Loucy (cell line): ENCODE results near the gene NPFF.
A peak's percentile ranks its signal among the peaks of the same experiment; 100 is the strongest.

Experiments
- H2AFZ ChIP-seq: fragments of 200-600 bp; sonication (generic); 2 replicates; pipeline ENCODE4 v1.6.0; 2016; ENCODE audit warnings: antibody characterized with exemption, mild to moderate bottlenecking, low read length, moderate library complexity
- H3F3A ChIP-seq: fragments of 200-600 bp; 2 replicates; pipeline ENCODE4 v1.6.0; 2016; ENCODE audit warnings: antibody characterized with exemption, low read depth, mild to moderate bottlenecking
- H3K27me3 ChIP-seq: fragments of 200-600 bp; sonication (generic); 2 replicates; pipeline ENCODE4 v1.6.1; 2014; ENCODE audit warnings: low read length, mild to moderate bottlenecking; ENCODE audit not compliant: insufficient read depth, poor library complexity, severe bottlenecking
- H3K36me3 ChIP-seq: fragments of 200-600 bp; sonication (generic); 2 replicates; pipeline ENCODE4 v1.6.1; 2016; ENCODE audit warnings: low read length; ENCODE audit not compliant: insufficient read depth
- H3K4me1 ChIP-seq: fragments of 200-600 bp; sonication (generic); 2 replicates; pipeline ENCODE4 v1.5.1; 2014; ENCODE audit warnings: low read length, mild to moderate bottlenecking; ENCODE audit not compliant: insufficient read depth, poor library complexity, severe bottlenecking
- H3K4me2 ChIP-seq: fragments of 200-600 bp; sonication (generic); 2 replicates; pipeline ENCODE4 v1.6.0; 2014; ENCODE audit warnings: antibody characterized with exemption, low read length, low read depth, mild to moderate bottlenecking; ENCODE audit not compliant: poor library complexity, severe bottlenecking
- H3K4me3 ChIP-seq: fragments of 200-600 bp; sonication (generic); 2 replicates; pipeline ENCODE4 v1.5.1; 2014; ENCODE audit warnings: low read length, mild to moderate bottlenecking, mixed read lengths; ENCODE audit not compliant: poor library complexity, severe bottlenecking
- H3K79me2 ChIP-seq: fragments of 200-600 bp; sonication (generic); 2 replicates; pipeline ENCODE4 v1.6.1; 2014; ENCODE audit warnings: low read length; ENCODE audit not compliant: insufficient read depth
- H3K9ac ChIP-seq: fragments of 200-600 bp; sonication (generic); 2 replicates; pipeline ENCODE4 v1.6.0; 2014; ENCODE audit warnings: mild to moderate bottlenecking, low read depth, low read length, moderate library complexity; ENCODE audit not compliant: poor library complexity, severe bottlenecking
- H3K9me2 ChIP-seq: fragments of 200-600 bp; sonication (generic); replicated peaks from 2 replicates; pipeline ENCODE4 v1.6.1; 2016; ENCODE audit warnings: low read depth, low read length, mixed read lengths
- H3K9me3 ChIP-seq: fragments of 200-600 bp; sonication (generic); 2 replicates; pipeline ENCODE4 v1.6.1; 2014; ENCODE audit warnings: mild to moderate bottlenecking, antibody characterized with exemption, low read length, low read depth; ENCODE audit not compliant: insufficient read depth
- H4K20me1 ChIP-seq: fragments of 200-600 bp; sonication (generic); 2 replicates; pipeline ENCODE4 v1.6.0; 2014; ENCODE audit warnings: antibody characterized with exemption, low read length, mild to moderate bottlenecking; ENCODE audit not compliant: insufficient read depth, poor library complexity, severe bottlenecking
- CTCF ChIP-seq: fragments of 200-600 bp; sonication (generic); conservative IDR thresholded peaks from 2 replicates; pipeline ENCODE4 v1.5.1; 2014; ENCODE audit warnings: mild to moderate bottlenecking, antibody characterized with exemption, low read length
- EZH2phosphoT487 ChIP-seq: fragments of 200-600 bp; IDR thresholded peaks from 2 replicates; pipeline ENCODE4 v1.6.1; 2018; ENCODE audit warnings: antibody characterized with exemption, mild to moderate bottlenecking, moderate library complexity, borderline replicate concordance

NPFF gene

DNA sequence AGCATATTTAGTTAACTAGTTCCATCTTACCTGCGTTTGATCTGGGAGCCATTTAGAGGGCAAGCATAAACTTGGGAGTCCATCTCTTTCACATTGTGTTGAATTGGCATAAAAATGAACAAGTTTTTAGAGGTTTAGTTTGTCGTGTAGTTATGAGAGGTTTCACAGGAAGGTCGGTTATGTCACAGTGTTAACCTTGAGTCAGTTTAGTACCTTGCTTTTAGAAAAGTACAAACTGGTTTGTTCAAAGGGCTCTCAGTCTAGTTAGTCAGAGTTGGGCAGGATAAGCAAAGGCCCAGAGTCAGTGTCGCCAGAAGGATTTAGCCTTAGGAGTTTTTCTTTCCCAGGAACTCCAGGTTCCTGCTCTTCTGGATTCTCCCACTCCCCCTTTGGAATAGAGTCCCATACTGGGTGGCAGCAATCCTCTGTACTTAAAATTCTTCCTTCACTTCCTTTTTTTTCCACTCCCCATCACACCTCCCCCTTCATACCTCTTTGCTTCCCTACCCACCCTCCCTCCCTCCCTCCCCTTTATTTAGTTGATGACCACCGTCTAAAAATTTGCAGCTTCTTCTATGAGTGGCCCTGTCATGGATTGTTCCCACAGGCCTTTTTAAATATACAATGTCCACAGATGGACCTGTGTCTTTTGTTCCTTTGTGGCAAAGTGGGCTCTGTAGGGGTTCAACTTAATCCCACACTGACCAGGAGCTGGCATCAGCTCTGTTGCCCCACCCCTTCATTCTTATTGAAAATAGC is 43.3 kb downstream of the NPFF start:
- H3K9me2 ChIP-seq = no peaks in the 10 kb centered on the region
- no peaks in the 10 kb centered on the region for H3K27me3 ChIP-seq
- H4K20me1 ChIP-seq = peaks cover 98% of the 10 kb centered on the region
- H3K4me1 ChIP-seq = peaks cover 47% of the 10 kb centered on the region
- no peak overlapping the region for H2AFZ ChIP-seq
- TF ChIP-seq EZH2phosphoT487 (no peak), CTCF (no peak)
- H3K4me2 ChIP-seq = peak overlapping the region; percentile 67
- no peak overlapping the region for H3K9ac ChIP-seq
- H3K9me3 ChIP-seq = no peaks in the 10 kb centered on the region
- H3K36me3 ChIP-seq = peaks cover 100% of the 10 kb centered on the region
- no peak overlapping the region for H3K4me3 ChIP-seq
- peaks cover 3% of the 10 kb centered on the region for H3F3A ChIP-seq
- peaks cover 99% of the 10 kb centered on the region for H3K79me2 ChIP-seq

DNA sequence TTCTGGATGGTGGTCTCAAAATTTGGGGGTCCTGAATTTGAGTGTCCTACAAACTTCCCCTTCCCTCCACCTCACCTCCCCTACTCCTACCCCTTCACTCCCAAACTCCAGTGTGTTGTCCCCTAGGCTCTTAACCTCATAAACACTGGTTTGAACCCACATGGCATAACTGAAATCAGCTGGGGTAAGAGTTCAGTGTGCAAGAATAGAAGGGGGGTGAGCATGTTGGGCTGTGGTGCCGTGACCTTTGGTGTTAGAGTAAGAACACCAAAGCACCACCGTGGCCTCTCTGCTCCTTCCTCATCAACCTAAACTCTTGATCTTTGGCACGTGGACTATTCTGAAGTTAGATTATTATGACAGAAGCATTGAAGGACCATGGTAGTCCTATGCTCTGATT is 44.3 kb downstream of the NPFF start:
- no peaks in the 10 kb centered on the region for H3K27me3 ChIP-seq
- H3K9ac ChIP-seq = peak overlapping the region; percentile 18
- H3K4me3 ChIP-seq = no peak overlapping the region
- H3K4me2 ChIP-seq = peak overlapping the region; percentile 67
- H3K36me3 ChIP-seq = peaks cover 100% of the 10 kb centered on the region
- TF ChIP-seq CTCF (no peak), EZH2phosphoT487 (no peak)
- H4K20me1 ChIP-seq = peaks cover 100% of the 10 kb centered on the region
- no peak overlapping the region for H2AFZ ChIP-seq
- H3K9me2 ChIP-seq = no peaks in the 10 kb centered on the region
- peaks cover 3% of the 10 kb centered on the region for H3F3A ChIP-seq
- H3K4me1 ChIP-seq = peaks cover 47% of the 10 kb centered on the region
- no peaks in the 10 kb centered on the region for H3K9me3 ChIP-seq
- H3K79me2 ChIP-seq = peaks cover 100% of the 10 kb centered on the region

- Histone ChIP-seq H3K9ac (peak overlapping the region; percentile 18), H3K79me2 (peaks cover 100% of the 10 kb centered on the region), H3K27me3 (no peaks in the 10 kb centered on the region), H3K4me3 (peak overlapping the region; percentile 26), H3K36me3 (peaks cover 99% of the 10 kb centered on the region), H2AFZ (no peak overlapping the region), H3K9me2 (no peaks in the 10 kb centered on the region), H4K20me1 (peaks cover 100% of the 10 kb centered on the region), H3K4me2 (peak overlapping the region; percentile 67), H3K4me1 (peaks cover 58% of the 10 kb centered on the region), H3F3A (peaks cover 6% of the 10 kb centered on the region; the same call in 1 of the 2 replicates), H3K9me3 (no peaks in the 10 kb centered on the region)
- TF ChIP-seq CTCF (no peak), EZH2phosphoT487 (no peak)
These were observed 45.7 kb downstream of the NPFF start for GRCh38 chr12:53461591-53461990.
